ENCODE data around the gene ASF1B.

- TF ChIP-seq CTCF (IDR thresholded peaks at IDR 0.05) (no peak), EZH2 (IDR thresholded peaks at IDR 0.05; ENCODE audit: borderline replicate concordance, insufficient read depth, low read depth, low read length, poor library complexity, severe bottlenecking) (no peak)
These were observed 8.4 kb downstream of the ASF1B start for GRCh38 chr19:14127929-14128509.
